HG02943 (cell line): Measurements from ENCODE around the gene MYLIP.

ENCODE experiments used
- ATAC-seq: cut with Tn5 transposase; IDR thresholded peaks from one replicate; pipeline ENCODE4 v1.9.1; 2021; ENCODE audit warnings: mild to moderate bottlenecking, low read depth, moderate library complexity; ENCODE audit not compliant: unreplicated experiment

Gene MYLIP

DNA sequence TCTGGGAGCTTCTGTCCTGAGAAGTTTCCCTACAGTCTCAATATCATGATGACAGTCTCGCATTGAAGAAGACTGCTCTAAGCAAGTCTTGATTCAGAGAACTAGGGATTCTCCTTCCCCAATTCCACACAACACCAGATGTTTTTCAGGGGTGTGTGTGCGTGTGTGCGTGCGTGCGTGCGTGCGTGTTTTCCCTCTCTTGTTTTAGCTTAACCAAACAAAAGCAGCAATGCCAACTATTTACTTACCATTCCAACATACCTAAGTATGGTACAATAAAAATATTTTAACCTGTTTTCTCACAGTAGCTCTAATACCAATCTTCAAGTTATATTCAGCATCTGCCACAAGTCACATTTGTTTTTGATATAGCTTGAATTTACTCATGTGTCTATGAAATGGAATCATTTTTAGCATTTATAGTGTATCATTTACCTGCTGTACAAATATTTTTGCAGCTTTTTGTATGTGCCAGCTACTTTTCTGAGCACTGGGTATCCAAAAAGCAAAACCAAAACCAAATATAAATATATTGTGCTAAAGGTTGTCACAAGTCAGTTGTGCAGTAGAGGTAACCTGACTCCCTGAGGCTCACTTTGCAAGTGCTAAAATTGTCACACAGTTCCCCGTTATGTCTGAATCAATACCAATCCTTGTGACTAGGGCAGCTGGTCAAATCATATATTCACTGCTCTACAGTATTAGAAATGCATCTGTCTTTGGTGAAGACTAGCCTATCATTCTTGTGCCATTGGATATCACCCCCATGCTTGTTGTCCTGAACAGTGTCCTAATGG, 21.7 kb upstream of the MYLIP start:
- ATAC-seq = no peak

DNA sequence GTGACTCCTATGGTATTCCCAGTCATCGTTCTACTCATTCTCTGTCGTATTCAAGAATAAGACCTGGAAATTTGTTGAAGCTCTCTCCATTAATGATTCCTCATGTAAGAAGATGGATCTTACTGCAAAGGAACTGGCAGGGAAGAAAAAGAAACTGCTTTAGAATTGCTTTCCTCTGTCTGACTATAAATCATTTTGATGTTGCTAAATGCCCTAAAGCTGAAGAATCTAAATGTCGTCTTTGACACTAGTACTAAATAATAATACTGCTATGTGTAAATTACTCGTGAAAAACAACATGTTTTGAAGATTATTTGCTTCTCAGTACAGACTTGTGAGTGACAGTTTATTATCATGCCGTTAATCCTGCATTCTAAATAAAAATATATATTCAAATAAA, 20.5 kb upstream of the MYLIP start:
- no peak for ATAC-seq

DNA sequence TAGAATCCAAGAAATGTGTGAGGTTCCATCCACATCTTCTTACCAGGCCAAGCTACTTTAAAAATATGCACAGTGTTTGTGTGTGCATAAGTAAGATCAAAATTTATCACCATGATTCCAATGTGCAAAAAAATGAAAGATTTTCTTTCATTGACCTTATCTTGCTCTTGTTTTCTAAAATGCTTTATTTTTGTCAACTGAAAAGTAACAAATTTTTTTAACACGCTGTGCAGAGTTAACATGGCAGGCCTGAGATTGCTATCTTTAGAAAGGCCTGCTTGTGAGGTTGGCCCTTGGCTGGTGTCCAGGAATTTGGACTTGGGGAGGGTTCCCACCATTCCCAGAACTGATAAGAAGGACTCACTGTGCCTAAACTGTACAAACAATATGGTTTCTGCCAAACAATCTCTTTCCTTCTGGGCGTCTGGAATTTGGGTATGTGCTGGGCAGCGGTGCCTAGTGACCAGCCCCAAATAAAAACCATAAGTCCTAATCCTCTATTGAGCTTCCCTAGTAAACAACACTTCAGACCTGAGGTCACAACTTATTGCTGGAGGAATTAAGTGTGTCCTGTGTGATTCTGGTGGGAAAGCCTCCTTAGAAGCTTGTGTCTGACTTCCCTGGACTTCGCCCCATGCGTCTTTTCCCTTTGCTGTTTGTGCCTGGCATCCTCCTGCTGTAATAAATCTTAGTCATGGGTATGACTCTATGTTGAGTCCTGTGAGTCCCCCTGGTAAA, 19.8 kb upstream of the MYLIP start:
- no peak for ATAC-seq

DNA sequence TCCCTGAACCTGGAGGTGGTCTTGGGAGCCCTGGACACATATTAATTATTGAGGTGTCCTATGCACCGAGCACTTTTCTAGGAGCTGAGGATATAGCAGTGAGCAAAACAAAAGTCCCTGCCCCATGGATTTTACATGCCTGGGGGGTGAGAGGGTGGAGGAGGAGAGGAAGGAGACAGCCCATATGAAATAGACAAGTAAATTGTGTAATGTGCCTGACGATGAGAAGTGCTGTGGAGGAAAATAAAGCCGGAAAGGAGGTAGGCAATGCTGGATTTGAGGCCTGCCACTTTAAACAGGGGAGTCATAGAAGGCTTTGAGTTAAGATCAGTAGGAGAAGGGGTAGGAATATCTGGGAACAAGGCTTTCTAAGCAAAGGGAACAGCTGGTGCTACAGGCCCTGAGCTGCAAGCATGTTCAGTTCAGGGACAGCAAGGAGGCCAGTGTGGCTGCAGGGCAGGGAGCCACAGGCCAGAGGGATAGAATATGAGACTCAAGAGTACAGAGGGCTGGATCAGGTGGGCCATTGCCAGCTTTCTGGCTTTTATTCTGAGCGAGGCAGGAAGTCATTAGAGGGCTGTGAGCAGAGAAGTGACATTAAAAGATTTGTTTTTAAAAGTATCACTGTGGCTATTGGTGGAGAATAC, 19.1 kb upstream of the MYLIP start:
- ATAC-seq = no peak

DNA sequence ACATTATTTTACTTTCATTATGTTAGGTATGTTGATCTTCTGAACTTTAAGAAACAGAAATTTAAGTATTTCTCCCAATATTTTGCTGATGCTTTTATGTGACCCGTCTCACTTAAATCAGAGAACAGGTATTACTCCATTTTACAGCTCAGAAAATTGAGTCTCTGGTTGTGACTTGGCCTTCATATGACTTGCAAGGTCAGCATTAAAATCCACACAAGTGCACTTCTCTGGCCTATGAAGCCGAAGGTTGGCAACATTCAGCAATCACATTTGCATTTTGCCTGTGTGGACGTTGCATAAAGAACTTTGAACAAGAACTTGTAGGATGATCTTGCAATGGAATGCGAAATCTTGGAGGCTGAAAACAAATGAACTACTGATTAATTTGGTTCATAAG, 10.1 kb upstream of the MYLIP start:
- ATAC-seq = no peak

DNA sequence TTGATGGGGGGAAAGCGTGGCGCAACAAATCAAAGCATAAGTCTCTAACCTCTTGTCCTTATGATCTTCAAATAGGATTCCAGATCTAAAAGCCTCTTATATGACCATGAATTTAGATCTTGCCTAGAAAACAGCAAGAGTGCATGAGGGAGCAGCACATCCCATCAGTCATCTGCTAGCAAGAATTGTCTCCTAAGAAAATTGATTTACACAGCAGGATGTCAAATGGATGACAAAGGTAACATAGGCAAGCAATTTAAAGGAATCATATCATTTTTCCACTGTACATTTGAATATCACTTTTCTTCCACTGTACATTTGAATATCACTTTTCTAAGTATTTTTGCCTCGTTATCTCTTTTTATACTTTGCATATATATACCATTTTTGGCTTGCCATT, 7.5 kb upstream of the MYLIP start:
- ATAC-seq = no peak

DNA sequence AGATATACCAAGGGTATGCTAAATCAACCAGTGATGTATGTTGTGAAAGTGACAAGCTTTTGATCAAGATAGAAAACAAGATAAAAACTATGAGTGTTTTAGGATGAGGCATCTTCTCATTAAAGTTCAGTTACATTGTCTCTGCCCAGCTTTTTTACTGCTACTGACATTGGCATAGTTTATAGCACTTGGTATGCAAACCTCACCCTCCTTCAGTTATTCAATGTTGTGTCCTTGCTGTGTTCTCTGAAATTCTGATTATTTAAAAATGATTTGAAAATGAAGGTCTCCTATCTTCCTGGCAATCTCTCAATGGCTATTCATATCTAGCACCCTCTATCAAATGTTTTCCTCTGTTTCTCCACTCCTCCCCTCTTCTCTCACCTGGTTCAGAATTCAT, 6.7 kb upstream of the MYLIP start:
- ATAC-seq = no peak

DNA sequence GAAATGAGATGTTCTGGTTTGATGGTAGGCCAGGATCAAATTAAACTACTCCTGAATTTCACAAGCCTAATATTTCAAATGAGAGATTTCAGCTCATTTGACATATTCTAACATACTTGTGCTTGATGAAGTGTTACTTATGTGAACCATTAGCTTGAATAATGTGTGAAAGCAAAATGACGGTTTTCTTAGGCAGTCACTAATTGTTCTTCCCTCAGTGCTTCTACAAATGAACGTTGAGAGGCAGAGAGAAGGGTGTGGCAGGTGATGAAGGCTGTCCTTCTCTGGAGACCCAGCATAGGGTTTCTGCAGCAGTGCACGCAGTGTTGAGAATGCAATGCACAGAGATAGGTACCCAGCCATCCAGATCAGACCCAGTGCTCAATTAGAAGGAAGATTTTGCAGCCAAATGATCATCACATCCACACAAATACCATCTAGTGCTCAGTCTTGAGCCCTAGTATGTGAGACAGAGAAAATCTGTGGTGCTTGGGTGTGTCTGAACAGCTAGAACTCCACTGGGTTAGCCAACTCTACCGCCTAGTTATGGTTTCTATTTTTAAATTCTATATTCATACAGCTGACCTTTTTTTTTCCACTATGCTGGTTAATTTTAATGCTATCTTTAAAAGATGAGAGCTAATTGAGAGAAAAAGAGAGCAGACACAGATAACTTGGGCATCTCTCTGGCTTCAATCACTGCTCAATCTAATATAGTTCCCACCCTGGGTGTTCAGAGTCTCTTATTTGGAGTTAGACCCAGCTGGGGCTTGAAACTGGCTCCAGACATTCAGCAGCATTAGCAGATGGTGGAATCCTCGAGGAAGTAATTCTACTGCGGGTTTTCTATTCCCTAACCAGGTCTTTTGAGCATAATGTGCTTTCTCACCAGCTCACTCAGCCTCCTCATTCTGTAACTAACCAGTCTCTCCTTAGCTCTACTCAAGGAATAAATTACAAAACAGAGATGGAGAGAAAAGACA, 4.4 kb upstream of the MYLIP start:
- ATAC-seq = no peak

DNA sequence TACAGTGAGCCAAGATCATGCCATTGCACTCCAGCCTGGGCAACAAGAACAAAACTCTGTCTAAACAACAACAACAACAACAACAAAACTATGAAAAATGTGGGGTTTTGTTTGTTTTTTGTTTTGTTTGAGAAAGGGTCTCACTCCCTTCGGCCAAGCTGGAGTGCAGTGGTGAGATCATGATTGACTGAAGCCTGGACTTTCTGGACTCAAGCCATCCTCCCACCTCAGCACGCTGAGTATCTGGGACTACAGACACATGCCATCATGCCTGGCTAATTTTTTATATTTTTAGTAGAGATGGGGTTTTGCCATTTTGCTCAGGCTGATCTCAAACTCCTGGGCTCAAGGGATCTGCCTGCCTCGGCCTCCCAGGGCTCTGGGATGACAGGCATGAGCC, 2.8 kb upstream of the MYLIP start:
- ATAC-seq = no peak

DNA sequence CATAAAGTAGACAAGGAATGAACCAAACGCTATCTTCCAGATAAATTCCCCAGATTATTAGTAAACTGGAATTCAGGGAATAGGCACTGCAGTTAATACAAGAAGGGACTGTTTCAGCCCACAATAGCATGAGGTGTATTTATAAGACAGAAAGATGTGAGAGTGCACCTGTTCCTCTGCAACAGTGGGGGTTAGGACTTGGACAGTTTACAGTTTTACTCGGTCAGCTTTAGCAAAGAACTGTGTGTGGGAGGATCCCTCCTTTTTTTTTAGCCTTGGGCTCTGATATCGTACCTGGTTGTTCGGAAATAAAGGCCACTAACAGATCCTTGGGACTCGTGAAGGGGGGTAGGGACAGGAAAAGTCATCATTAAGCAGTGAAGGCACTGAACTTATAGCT, 2.0 kb upstream of the MYLIP start:
- ATAC-seq = no peak

DNA sequence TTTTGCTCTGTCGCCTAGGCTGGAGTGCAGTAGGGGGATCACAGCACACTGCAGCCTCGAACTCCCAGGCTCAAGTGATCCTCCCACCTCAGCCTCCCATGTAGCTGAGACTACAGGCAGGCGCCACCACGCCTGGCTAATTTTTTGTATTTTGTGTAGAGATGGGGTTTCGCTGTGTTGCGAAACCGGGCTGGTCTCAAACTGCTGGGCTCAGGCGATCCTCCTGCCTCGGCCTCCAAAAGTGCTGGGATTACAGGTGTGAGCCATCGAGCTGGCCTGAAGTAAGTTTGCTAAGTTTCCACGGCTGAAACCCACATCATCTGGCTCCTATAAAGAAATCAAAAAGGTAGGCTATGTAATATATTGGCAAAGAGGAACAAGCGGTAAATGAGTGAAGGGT, 1.4 kb upstream of the MYLIP start:
- no peak for ATAC-seq

DNA sequence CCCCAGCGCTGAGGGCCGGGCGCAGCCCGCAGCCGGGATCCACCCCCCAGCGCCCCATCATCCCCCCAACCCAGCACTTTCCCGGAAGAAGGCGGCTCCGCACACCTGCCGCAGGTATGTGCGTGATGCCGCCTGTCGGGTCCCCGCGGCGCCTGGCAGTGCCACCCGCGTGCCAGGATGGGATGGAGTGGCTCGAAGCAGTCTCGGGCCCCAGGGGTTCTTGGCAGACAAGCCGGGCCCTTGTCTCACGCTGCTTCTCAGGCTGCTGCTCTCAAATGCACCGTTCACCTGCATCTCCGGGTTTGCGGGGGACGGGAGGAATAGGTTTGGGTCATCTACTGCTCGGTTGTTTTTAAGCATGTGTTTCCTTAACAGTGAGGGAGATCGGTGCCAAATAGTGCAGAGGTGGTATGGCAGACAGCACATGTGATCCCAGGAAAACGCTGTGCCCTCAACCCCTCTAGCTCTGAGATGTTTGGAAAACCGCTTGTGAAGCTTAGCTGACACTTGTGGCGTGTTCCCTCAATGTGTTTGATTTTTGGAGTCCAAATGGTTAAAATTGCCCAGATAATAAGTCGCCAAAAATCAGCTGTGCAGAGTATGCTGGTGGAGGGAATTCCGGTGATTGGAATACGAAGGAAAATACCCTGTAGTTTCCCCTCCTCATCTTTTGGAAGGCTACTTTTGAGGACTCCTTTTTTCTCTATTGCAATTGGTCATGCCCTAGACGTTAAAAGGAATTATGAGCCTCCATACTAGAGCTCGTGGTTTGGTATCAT, 926 bp downstream of the MYLIP start:
- no peak for ATAC-seq

DNA sequence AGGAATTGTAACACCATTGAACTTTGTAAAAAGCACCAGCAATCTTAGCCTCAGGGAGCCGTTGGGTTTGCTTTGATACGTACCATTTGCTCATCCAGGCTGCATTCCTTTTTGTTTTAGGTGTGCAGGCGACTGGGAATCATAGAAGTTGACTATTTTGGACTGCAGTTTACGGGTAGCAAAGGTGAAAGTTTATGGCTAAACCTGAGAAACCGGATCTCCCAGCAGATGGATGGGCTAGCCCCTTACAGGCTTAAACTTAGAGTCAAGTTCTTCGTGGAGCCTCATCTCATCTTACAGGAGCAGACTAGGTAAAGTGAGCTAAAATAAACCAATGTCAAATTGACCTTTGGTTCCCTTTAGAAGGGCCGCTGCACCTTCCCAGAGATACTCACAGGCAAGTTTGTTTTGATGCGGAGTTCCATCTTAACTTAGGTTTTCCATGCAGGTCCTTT, 1.6 kb downstream of the MYLIP start:
- no peak for ATAC-seq

DNA sequence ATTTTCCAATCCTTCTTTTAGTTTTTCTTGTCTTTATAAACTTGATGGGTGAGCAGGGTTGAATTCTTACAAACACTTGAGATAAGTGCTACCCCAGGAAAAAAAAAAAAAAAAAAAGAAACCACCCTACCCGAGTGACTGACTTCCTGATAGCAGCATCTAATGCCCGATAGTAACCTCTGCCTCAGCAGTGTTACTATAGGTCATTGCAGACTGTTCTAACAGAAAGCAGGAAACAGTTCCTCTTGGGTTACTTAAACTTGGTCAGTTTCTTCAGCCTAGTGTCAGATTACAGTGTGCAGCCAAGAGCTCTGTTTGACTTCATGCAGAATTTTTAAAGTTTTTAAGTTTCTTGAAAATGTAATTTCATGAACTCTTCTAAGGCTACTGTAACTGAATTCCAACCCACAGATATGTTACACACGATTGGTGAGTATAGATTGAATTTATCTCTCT, 2.1 kb downstream of the MYLIP start:
- ATAC-seq = peak; percentile 53

DNA sequence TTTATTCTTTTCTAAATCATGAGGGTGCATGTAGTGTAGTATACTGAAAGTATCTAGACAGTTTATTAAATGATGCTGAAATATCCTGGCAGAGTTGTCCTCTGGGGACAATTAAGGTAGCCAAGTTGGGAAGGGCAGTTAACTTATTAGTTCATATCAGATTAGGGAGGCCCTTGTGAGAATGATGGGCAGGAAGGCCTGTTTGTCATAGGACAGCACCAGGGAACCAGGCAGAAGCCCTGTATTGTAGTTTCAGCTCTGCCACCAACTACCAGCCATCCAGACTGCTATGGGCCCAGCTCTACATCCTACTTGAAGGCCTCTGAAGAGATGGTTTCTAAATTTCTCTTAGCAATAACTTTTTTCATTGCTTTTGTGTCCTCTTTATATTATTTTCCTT, 4.0 kb downstream of the MYLIP start:
- ATAC-seq = no peak

DNA sequence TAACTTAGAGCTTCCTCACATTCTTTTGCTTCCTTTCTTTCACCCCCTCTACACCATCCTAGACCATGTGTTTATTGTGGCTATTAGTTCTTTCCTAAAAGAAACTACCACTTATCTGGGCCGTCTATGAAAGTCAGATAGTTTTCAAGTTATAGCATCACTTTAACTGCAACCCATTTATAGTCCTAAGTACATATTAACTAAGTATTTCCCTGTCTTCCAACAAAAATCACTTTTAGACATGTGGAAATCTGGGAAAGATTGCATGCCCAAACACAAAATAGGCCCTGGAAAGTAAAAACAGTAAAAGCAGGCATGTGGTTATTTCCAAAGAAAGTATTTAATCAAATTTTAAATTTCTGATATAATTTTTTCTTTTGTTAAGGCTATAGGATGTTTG, 5.5 kb downstream of the MYLIP start:
- ATAC-seq = no peak

DNA sequence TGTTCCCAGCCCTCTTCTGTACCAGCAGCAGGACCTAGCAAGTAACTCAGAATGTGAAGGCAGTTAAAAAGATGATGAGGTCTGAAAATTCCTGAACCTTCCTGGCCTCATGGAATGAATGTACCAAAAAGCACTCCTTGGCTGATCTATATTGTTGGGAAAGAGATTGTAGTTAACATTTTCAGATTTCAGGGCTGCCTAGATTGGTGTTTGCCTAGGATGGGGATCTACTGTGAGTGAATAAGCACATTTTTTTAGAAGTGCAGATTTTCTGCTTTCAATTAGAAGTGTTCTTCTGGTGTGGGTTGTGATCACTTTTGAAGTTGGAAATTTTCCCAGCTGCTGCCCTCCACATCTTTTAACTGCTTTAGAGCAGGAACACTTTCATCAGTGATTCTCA, 6.2 kb downstream of the MYLIP start:
- no peak for ATAC-seq

DNA sequence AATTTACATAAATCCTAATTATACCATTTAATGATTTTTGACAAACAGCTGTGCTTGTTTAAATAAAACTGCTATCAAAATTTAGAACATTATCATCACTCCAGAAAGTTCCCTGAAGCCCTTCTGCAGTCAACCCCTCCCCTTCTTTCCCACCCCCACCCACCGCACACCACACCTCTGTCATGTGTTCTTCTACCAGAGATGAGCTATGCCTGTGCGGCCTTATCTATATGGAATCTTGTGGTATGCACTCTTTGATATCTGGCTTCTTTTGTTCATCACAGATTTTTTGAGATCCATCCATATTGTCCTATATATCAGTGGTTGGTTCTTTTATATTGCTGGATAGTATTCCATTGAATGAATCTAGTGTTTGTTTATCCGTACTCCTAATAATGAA, 7.2 kb downstream of the MYLIP start:
- ATAC-seq = no peak

DNA sequence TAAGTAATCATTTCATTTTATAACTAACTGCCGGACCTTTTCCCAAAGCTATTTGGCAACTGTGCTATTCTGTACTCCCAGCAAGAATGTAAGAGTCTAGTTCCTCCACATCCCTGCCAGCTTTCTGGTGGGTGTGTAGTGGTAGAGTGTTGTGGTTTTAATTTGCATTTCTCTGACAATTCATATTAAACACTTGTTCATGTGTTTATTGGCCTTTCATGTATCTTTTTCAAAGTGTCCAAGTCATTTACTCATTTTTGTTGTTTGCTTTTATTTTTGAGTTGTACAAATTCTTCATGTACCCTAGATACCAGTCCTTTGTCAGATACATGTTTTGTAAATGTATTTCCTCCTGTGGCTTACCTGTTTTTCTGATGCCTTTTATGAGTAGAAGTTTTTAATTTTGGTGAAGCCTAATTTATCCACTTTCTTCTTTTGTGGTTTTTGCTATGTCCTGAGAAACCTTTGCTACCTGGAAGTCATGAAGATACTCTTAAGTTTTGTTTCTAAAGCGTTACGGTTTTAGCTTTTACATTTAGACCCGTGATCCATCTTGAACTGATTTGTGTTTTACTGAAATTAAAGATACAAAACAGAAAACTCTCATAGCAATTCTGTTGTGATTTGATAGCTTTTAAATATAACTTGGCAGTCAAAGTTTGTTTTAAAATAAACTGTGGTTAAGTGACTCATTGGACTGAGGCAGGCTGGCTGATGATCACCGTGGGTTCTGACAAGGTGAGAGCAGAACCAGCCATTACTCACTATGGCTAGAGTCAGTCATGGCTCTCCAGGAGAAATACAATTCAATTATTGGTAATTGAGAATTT, 8.0 kb downstream of the MYLIP start:
- no peak for ATAC-seq
